Stimulated activated CD4-positive, alpha-beta T cell treated with anti-CD3 and anti-CD28 coated beads, TNF-alpha, amount 100 ng/mL, for 24 hours (primary cell): Measurements from ENCODE around the gene CDC14C.
"Not testable (repeated sequence)": the region's sequence is repeated elsewhere in the genome, so short reads cannot be mapped to it uniquely, and the experiment has no call there.

Experiments used
- DNase-seq, 3 experiments: peaks; one replicate each; pipeline ENCODE4 v3.0.0-alpha.2; 2020; ENCODE audit warnings: low read depth in 3 of 3

Gene CDC14C

GRCh38 chr7:48924433-48924832, at the start of gene CDC14C:
Gene CDC14C, plus strand, starts transcription at chr7:48924547. Its CDS starts 126 bp downstream, at chr7:48924673.
- no peak for DNase-seq

GRCh38 chr7:48875045-48875916, 49.1 kb upstream of the CDC14C start:
- DNase-seq, result no peak

GRCh38 chr7:48876087-48876486, 48.3 kb upstream of the CDC14C start:
- no peak for DNase-seq

- no peak for DNase-seq
These were observed 43.5 kb upstream of the CDC14C start for GRCh38 chr7:48880851-48881250.

- DNase-seq, result no peak
These were observed 36.8 kb upstream of the CDC14C start for GRCh38 chr7:48887500-48887899.

GRCh38 chr7:48894574-48894973, 29.8 kb upstream of the CDC14C start:
- DNase-seq, result no peak

- DNase-seq, result no peak
These were observed 24.4 kb upstream of the CDC14C start for GRCh38 chr7:48899932-48900331.

- DNase-seq, result no peak
These were observed 22.4 kb upstream of the CDC14C start for GRCh38 chr7:48901966-48902365.

- DNase-seq, result no peak
These were observed 19.4 kb upstream of the CDC14C start for GRCh38 chr7:48904975-48905374.

- not testable (repeated sequence) for DNase-seq
These were observed 18.7 kb upstream of the CDC14C start for GRCh38 chr7:48905686-48906085.

- DNase-seq, result not testable (repeated sequence)
These were observed 14.5 kb upstream of the CDC14C start for GRCh38 chr7:48909887-48910286.

- no peak for DNase-seq
These were observed 7.1 kb downstream of the CDC14C start for GRCh38 chr7:48931481-48931880.

- DNase-seq, result no peak
These were observed 8.0 kb downstream of the CDC14C start for GRCh38 chr7:48932126-48932910.

- no peak for DNase-seq
These were observed 9.3 kb downstream of the CDC14C start for GRCh38 chr7:48933549-48934085.

GRCh38 chr7:48938539-48939295, 14.4 kb downstream of the CDC14C start:
- no peak for DNase-seq

- DNase-seq, result no peak
These were observed 19.1 kb downstream of the CDC14C start for GRCh38 chr7:48943279-48943990.

- DNase-seq, result no peak
These were observed 31.6 kb downstream of the CDC14C start for GRCh38 chr7:48955916-48956315.

- no peak for DNase-seq
These were observed 35.3 kb downstream of the CDC14C start for GRCh38 chr7:48959676-48960075.

GRCh38 chr7:48962821-48963505, 38.6 kb downstream of the CDC14C start:
- DNase-seq, result no peak

- DNase-seq, result no peak
These were observed 39.7 kb downstream of the CDC14C start for GRCh38 chr7:48964074-48964473.

- DNase-seq, result no peak
These were observed 46.8 kb downstream of the CDC14C start for GRCh38 chr7:48971173-48971572.
